SKM-1 treated with dmso at 0.1 percent for 144 hours (cell line): Measurements from ENCODE around the gene ANKH.
"Not testable (repeated sequence)": the region's sequence is repeated elsewhere in the genome, so short reads cannot be mapped to it uniquely, and the experiment has no call there.

Experiments
- DNase-seq: peaks from one replicate; lab custom pipeline; 2025; ENCODE audit not compliant: unreplicated experiment; lab: John Stamatoyannopoulos, UW

ANKH gene

DNA sequence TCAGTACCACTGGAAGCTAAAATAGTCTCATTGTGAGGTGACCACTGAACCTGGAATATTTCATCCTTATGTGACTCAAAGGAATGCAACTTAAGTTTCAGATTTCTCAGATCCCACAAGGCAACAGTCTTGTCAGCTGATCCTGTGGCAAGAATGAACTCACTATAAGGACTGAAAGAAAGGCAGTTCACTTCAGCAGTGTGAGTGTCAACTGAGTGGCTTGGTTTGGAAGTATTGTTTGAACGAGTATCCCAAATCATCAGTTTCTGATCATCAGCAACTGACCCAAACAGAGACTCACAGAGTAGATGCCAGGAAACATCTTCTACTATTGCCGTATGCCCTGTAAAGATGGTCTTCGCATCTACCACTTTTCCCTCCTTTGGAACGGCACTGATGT is 74.2 kb downstream of the ANKH start:
- DNase-seq, result not testable (repeated sequence)

DNA sequence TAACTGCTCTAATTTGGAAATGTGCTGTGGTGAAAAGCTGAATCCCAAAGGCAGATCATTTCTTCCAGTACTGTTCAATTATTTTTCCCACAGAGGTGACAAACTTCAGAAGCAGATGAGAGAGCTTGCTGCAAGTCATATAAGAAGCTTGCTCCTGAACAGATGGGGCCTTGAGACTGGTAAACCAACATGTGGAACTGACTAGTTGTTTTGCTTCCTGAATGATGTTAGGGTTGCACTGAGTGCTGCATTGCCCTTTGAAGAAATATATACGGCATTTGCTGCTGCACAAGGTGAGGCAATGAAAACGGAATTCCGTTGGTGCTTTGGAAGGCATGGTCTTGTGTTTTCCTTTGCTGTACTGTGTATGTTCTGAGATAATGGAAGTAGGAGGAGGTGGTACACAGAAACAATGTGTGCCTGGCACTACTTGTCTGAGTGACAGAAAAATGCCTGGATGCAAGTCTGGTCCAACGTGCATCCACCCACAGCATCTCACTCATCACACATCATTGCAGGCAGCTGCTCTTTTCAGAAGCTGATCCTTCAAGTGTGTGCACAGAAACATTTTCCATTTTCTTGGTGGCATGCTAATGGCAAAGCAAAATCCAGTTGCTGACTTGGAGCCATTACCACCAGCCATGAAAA is 76.9 kb downstream of the ANKH start:
- DNase-seq, result no peak

DNA sequence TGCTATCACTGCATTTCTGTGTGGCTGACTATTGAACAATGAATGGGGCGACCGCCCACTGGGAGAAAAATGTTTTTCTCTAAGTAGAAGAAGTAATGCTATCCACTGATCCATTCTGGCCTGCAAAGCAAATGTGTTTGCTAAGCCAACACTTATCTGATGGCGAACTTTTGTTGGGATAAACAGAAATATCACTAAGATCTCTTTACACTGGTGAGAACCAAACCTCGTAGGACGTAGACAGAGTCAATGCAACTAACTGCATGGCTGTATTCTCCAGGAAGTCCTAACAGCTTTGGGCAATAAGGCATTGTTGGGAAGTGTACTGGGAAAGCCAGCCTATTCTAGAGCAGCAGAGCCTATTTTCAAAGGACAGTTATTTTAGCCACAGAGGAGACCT is 77.7 kb downstream of the ANKH start:
- DNase-seq, result no peak

DNA sequence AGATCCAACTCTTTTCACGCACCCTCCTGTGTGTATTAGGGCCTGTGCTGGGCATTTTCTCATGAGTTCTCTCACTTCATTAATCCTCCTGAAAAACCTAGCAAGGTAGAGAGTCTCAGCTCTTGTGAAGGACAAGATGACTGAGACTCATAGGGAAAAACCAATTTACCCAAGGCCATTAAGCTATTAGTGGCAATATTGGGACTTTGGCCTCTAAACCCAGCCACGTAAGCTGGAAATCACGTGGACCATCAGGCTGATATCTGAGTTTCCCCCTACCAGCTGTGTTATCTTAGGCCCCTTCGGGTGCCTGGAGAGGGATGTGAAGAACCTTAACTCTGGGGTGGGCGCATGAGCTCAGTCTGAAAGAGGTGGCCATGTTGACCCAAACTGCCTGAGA is 80.7 kb downstream of the ANKH start:
- DNase-seq, result no peak

DNA sequence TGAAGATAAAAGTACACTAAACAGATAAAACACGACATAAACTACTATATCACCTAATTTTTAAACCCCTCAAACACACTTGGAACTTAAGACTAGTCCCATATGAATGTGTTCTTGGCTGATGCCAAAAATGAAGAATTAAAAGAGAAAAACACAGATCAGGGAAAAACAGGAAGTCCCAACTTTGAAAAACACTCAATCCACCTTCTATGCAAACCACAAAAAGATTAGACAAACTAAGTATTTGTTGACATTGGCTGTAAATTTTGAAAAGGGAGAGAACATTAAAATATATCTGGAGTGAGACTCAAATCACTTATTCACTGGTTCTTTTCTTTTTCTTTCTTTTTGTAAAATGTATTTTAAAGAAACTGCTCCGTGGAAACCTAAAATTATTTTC is 81.4 kb downstream of the ANKH start:
- no peak for DNase-seq

DNA sequence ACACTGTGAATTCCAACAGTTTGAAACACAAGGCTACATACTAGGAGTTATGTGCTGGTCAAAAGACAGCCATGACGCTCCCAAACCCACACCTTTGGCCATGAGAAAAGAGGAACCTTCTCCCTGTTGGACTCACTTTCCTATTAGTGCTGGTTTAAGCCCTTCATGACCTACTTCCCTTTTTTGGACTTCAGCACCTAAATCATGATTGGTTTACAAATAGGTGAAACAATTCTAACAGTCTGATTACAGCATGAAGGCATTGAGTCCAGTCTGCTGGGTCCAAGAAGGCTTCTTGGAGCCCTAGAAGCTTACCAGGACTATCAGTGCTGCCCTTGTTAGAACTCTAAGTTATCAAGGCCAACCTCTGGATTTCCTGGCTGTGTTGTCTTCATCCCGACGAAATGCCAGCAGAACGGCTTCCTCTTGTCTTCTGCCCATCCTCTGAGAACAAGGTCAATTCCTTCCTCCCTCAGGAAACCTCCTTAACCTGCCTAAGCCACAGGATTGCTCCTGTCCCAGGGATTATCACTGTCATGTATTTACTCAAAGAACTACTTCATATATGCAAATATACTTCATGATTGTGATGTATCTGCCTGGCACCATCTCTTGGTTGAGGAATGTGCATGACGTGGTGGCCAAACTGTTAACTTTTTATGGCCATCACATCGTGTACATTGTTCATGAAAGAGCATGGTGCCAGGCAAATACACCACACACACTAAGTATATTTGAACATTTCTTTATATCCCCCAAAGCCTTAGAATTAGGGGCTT is 83.6 kb downstream of the ANKH start:
- no peak for DNase-seq

DNA sequence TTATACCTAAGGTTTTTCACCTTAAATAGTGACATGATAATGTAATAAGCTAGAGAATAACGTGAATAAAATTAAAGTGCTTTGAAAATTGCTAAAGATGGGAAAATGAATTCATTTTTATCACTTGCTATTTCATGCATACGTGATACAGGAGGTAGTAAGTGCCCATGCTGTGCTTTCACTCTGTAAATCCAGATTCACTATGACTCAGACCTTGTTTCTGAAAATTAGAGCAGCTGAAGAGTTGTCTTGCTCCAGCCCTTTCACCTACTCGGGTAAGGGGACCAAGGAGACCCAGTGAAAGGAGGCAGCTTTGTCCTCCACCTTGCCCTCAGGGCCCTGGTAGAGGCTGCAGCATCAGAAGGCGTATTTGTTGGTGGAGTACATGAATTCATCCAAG is 87.9 kb downstream of the ANKH start:
- no peak for DNase-seq

DNA sequence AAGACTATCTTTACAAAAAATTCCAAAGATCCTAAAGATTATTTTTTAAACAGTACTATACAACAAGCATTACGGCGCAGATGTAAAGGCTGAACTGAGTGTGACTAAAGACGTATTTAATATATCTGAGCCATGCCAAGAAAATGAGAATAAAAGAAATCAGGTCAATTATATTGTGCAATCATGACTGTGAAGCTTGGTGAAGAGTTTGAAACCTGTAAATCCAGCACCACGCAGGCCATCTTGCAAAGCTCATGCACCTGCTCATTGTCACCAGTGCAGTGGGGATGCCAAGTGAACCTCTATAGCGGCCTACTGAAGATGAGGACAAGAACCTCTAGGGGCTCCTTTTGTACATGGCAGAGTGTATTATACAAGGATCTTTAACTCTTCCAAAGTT is 89.0 kb downstream of the ANKH start:
- no peak for DNase-seq

DNA sequence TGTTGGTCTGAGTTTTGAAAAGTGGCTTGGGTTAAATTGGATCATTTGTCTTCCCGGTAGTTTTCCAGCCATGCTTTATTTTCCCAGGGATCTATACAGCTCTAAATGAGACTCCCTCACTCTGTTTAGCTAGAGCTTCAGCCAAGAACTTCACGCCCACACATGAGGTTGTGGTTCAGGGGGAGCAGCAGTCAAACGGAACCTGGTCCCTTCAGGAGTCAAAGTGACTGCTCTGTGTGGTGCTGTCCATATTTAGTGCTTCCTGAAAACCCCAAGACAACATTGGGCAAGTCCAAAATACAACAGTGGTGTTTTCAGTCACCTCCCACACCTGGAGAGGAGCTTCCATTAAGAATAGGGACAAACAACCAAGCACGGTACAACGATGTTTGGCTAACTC is 90.5 kb downstream of the ANKH start:
- DNase-seq, result no peak

DNA sequence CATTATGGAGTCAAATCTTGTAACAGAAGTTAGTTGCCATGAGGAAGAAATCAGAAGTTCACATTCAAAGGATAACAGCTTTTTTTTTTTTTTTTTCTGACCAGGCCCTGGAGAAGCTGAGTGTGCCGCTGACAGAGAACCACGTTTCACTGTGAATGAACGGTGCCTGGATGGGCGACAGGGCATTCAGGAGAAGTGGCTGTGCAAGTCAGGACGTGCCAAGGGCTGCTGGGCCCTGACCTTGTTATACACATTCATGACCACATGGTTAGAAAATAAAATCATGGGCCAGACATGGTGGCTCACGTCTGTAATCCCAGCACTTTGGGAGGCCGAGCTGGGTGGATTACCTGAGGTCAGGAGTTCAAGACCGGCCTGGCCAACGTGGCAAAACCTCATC is 91.6 kb downstream of the ANKH start:
- no peak for DNase-seq

DNA sequence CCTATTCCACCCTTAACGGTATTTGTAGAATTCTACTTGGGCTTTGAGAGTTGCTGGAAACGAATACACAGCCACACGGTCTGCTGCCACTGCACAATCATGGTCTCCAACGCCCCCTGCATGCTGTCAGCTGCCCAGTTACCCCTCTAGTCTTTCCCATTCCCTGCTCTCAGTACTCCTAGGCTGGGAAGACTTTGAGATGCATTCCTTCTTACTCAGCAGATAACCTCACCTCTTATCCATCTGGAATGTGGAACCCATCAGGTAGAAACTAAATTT is 92.8 kb downstream of the ANKH start:
- no peak for DNase-seq

DNA sequence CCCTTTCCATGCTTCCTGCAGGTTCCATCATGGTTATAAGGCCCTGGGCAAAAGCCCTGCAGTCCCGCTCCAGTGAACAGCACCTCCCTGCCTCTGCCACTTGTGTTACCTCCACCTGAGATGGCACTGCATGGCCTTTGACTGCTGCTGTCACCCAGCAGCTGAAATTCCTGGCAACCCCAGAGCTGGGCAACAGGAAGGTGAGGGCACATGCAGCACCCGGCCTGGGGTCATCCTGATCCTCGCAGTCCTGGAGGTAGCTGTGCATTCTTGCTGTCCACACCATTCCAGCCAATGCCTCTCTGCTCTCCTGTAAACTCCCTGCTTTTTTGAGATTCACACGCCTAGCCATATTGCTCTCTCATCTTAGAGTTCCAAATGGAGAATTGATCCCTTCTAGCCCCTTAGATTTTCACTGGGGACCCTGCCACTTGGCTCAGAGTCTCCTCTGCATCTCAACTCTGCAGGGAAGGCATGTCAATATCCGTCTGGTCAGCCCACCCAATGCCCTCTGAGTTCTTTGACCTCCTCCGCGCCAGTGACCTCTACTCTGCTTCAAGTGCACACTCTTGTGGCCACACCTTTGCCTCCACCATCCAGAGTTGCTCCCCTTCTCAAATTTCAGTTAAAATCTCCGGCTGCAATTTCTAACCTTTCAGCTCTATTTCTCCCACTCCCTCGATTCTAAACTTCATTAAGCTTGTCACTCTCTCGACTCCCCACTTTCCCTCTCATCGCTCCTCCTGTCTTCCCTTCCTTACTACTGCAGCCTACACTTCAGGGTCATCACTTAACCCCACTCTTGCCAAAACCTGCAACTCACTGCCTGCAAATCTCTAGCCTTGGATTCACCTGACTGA is 93.4 kb downstream of the ANKH start:
- DNase-seq, result no peak

DNA sequence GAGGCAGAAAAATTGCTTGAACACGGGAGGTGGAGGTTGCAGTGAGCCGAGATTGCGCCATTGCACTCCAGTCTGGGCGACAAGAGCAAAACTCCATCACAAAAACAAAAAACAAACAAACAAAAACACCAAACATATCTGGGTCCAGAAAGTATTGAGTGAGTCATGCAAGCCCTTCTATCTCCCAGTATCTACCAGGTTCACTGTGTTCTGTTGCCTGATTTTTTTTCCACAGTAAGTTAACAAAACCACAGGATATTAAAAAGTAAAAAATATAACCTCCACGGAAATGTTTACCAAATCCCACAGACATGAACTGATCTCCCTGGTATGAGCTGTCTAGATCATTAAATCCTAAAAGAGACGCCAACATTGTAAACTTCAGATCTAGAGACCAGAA is 94.4 kb downstream of the ANKH start:
- DNase-seq, result no peak

DNA sequence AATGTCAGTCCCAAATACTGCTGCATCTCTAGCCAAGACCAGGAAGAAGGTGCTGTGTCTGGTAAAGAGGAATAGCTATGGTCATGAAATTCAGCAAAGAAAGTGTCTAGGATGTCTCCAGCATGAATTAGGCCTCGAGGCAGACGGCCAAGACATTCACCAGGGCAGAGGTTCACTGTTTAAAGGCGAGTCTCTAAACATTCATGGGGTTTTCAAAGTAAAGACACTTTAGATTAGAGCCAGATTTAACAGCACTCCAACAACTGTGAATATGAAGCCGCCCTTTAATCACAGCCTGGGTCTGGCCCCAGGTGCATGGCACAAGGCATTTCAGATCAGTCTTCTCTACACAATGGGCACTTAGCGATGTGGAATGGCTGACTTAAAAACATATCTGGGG is 95.0 kb downstream of the ANKH start:
- no peak for DNase-seq

DNA sequence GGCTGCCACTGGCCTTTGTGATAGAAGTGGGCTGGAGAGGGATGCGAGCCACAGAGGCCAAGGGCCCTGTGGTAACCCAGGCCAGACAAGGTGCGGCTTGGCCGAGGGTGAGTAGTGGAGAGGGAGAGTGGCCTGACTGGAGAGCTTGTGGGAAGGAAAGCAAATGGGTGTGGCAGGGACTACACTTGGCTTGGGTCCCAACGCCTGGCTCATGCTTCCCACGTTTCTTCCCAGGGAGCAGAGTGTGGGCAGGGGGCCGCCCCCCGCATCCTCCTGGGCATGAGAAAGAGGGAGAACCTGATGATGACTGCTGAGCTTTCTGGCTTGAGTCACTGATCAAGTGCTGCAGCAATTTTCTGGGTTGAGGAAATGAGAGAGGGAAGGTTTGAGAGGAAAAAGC is 95.7 kb downstream of the ANKH start:
- DNase-seq, result no peak

DNA sequence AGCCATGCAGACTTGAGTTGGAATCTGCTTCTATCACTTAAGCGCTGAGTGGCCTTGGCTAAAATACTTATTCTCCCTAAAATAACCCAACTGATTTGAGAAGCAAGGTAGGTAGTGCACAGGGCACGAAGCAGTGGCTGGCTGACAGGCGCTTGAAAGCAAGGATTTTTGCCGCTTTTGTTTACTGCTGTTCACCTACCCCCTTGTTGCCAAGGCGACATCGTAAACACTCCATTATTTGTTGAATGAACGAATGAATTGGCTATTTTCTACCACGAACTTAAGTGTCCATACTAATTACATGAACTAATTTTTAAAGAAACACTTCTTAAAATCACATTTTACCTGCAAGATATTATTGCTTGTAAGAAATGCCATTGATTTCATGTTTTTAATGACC is 98.0 kb downstream of the ANKH start:
- no peak for DNase-seq

DNA sequence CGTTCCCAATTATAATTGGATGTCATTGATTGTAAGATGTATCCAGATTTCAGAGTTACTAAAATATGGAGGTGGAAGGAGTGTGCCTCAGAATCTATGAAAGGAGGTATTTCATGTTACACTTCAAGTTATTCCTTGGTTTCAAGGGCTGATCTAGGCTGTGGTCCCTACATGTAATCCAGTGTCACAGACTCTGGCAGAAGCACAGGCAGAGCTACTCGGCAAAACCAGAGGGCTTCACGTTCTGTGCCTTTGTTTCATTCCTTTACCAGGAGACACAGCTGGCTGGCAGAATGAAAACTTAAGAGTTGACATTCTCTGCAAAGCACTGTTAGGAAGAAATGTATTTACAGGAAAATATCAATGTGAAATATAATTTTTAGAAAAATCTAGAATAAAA is 99.6 kb downstream of the ANKH start:
- DNase-seq, result no peak

DNA sequence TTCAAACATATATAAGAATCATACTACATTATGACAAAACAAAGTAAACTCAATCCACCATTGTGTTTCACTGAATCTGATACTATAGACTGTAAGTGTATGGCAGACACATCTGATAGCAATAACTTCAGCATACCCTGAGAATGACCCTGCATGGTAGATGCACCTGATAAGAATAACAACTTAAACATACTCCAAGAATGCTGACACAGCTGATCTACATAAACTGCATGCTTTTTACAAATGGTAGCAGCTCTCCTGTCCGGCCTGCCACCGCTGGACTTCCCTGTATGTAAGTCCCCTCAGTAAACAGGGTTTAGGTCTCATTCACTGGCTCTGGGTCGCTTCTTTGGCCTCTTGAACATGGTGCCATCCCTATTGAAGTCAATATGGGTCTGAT is 100.4 kb downstream of the ANKH start:
- no peak for DNase-seq

DNA sequence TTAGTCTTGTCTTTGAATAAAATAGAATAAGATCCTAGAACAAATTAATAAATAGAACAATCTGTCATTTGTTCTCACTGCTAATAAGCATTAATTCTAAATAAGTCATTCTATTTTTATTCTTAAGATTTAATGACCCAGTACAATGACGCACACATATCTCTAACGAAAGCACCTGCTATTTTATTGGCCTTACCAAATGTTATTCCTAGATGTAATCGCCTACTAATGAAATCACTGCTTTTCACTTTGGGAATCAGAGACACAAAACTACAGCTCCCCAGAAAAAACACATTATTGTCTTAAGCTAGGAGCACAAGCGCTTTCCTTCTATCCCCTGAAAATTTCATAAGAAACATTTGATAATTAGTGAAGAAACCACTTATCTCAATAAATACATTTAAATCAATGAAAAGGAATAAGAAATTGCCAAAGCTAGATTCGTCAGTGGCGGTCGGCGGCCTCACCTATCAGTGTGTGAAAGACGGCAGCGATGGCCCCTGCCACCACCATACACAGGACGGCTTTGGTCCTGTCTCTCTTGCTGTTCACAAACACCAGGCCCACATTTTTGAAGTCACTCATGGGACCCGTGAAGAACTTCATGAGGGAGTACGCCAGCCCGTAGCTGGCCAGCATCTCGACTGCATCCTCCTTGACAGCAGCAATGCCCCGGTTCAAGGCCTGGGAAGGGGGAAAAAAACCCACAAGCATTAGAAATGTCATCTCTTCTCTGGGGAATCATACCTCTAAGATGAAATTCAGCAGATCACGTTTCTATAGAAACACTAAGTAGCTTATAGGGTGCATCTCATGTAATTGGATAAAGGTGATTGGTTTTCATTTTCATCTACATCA is 102.8 kb downstream of the ANKH start:
- DNase-seq, result no peak

DNA sequence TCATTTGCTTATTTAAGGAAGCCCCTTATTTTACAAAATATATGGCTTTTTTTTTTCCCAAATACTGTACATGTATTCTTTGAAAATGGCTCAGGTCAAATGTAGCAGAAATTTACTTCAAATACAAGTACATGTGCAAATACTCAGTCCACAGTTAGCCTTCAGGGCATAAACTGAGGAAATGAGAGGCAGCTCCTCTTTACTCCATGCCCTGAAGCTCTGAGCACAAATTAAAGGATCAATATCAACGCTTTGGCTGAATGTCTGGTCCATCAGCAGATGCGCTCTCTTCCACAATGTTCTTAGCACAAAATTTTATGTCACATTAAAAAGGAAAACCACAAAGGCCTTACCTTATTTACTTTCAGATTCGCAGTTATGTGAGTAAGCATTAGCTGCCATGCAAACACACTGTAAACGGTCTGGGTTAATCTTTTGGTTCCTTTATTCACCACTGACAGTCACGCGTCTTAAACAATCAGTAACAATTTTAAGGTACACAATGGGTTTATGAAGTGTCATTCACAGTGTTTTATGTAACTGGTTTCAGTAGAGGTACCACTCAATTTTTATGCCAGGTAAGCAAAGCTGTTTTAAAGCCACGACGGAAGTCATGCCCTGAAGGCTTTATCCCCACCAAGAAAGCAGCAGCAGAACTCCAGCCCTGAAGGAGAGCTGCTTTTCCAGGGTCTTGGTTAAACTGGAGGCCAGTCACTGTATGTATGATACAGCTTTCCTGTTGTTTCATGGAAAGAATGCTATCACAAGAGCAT is 103.7 kb downstream of the ANKH start:
- no peak for DNase-seq

DNA sequence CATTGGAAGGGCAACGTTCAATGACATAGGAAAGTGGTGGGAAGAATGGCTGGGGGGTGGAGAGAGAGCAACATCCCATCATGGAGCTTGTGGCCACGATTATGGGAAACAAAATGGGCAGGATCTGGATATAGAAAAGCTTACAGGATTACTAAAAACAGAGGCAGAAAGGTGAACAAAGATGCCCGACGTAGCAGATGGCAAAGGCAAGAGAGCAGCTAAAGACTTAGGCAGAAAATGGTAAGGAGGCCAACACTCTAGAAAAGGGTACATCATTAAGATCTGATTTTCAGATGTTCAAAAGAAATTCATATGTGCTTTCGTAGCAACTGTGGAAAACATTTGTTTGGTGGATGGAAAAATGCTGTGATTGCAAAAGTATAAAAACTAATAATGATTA is 104.5 kb downstream of the ANKH start:
- no peak for DNase-seq
